Measurements from ENCODE around the gene DOCK11.

The DOCK11 gene

GRCh38 chrX:118495061-118495921, at the start of gene DOCK11:
Gene DOCK11 (plus strand): TSS chrX:118495815. CDS start chrX:118495972, 157 bp downstream.
- Histone ChIP-seq H3K9me2 (ENCODE audit: low read depth, low read length) (no peaks in the 10 kb centered on the region), H3F3A (ENCODE audit: insufficient read depth, low read length) (0 out of 2 replicates have a peak, but pooled peaks cover 3% of the 10 kb centered on the region), H3K79me2 (ENCODE audit: insufficient read depth, low read length) (peaks cover 6% of the 10 kb centered on the region), H3K9ac (ENCODE audit: low read length) (peak within 1 kb of the TSS; percentile 97), H4K20me1 (ENCODE audit: insufficient read depth, low read length) (no peaks in the 10 kb centered on the region), H3K27me3 (ENCODE audit: insufficient read depth, low read length) (no peaks in the 10 kb centered on the region), H3K4me3 (ENCODE audit: low read depth, low read length, poor library complexity, severe bottlenecking) (peak within 1 kb of the TSS; percentile 94), H3K4me2 (ENCODE audit: low read length) (peak within 1 kb of the TSS; percentile 94), H3K9me3 (ENCODE audit: low read length) (no peaks in the 10 kb centered on the region), H3K36me3 (ENCODE audit: insufficient read depth, low read length) (no peaks in the 10 kb centered on the region), H2AFZ (ENCODE audit: low read length) (no peak within 1 kb of the TSS), H3K27ac (ENCODE audit: low read depth, low read length, poor library complexity, severe bottlenecking) (peak within 1 kb of the TSS; percentile 86), H3K4me1 (ENCODE audit: insufficient read depth, low read length, severe bottlenecking) (peaks cover 23% of the 10 kb centered on the region)
- no peak for TF ChIP-seq EZH2 (IDR thresholded peaks at IDR 0.05; ENCODE audit: borderline replicate concordance, low read length)
- TF ChIP-seq CTCF (IDR thresholded peaks at IDR 0.05; ENCODE audit: low read length), result no peak

- Histone ChIP-seq H3K9ac (ENCODE audit: low read length) (no peak overlapping the region), H3K9me3 (ENCODE audit: low read length) (no peaks in the 10 kb centered on the region), H2AFZ (ENCODE audit: low read length) (no peak overlapping the region), H3F3A (ENCODE audit: insufficient read depth, low read length) (no peaks in the 10 kb centered on the region), H3K4me1 (ENCODE audit: insufficient read depth, low read length, severe bottlenecking) (no peaks in the 10 kb centered on the region), H3K4me3 (ENCODE audit: low read depth, low read length, poor library complexity, severe bottlenecking) (no peak overlapping the region), H4K20me1 (ENCODE audit: insufficient read depth, low read length) (no peaks in the 10 kb centered on the region), H3K79me2 (ENCODE audit: insufficient read depth, low read length) (no peaks in the 10 kb centered on the region), H3K27me3 (ENCODE audit: insufficient read depth, low read length) (no peaks in the 10 kb centered on the region), H3K9me2 (ENCODE audit: low read depth, low read length) (no peaks in the 10 kb centered on the region), H3K27ac (ENCODE audit: low read depth, low read length, poor library complexity, severe bottlenecking) (no peak overlapping the region), H3K4me2 (ENCODE audit: low read length) (no peak overlapping the region), H3K36me3 (ENCODE audit: insufficient read depth, low read length) (peaks cover 6% of the 10 kb centered on the region; the same call in 1 of the 2 replicates)
- TF ChIP-seq EZH2 (IDR thresholded peaks at IDR 0.05; ENCODE audit: borderline replicate concordance, low read length), result no peak
- no peak for TF ChIP-seq CTCF (IDR thresholded peaks at IDR 0.05; ENCODE audit: low read length)
These were observed 47.3 kb upstream of the DOCK11 start for GRCh38 chrX:118448273-118448783.

GRCh38 chrX:118455013-118455412, 40.6 kb upstream of the DOCK11 start:
- no peak overlapping the region for H3K4me2 ChIP-seq (ENCODE audit: low read length)
- H3K27ac ChIP-seq (ENCODE audit: low read depth, low read length, poor library complexity, severe bottlenecking), result no peak overlapping the region
- H3K4me1 ChIP-seq (ENCODE audit: insufficient read depth, low read length, severe bottlenecking), result no peaks in the 10 kb centered on the region
- no peaks in the 10 kb centered on the region for H3K79me2 ChIP-seq (ENCODE audit: insufficient read depth, low read length)
- no peaks in the 10 kb centered on the region for H3F3A ChIP-seq (ENCODE audit: insufficient read depth, low read length)
- H3K36me3 ChIP-seq (ENCODE audit: insufficient read depth, low read length), result no peaks in the 10 kb centered on the region
- TF ChIP-seq CTCF (IDR thresholded peaks at IDR 0.05; ENCODE audit: low read length) (no peak), EZH2 (IDR thresholded peaks at IDR 0.05; ENCODE audit: borderline replicate concordance, low read length) (no peak)
- H2AFZ ChIP-seq (ENCODE audit: low read length), result no peak overlapping the region
- no peak overlapping the region for H3K4me3 ChIP-seq (ENCODE audit: low read depth, low read length, poor library complexity, severe bottlenecking)
- H3K9me3 ChIP-seq (ENCODE audit: low read length), result no peaks in the 10 kb centered on the region
- H3K9me2 ChIP-seq (ENCODE audit: low read depth, low read length), result no peaks in the 10 kb centered on the region
- no peak overlapping the region for H3K9ac ChIP-seq (ENCODE audit: low read length)
- no peaks in the 10 kb centered on the region for H4K20me1 ChIP-seq (ENCODE audit: insufficient read depth, low read length)
- no peaks in the 10 kb centered on the region for H3K27me3 ChIP-seq (ENCODE audit: insufficient read depth, low read length)
